Suprapubic skin (tissue), 3 donors: ENCODE data around the gene DNAH10.

ENCODE experiments used
- CTCF ChIP-seq, 2 donors: fragments of 200-600 bp in 1 of 2; fragments of 450-650 bp in 1 of 2; sonication (generic) in 1 of 2; IDR thresholded peaks; one replicate each; pipeline ENCODE4 v1.5.1; 2016 to 2019; ENCODE audit warnings: antibody characterized with exemption in 2 of 2, mild to moderate bottlenecking in 1 of 2, moderate library complexity in 1 of 2
- POLR2A ChIP-seq, 2 donors: fragments of 450-650 bp; IDR thresholded peaks; one replicate each; pipeline ENCODE4 v1.6.1; 2017; ENCODE audit warnings: antibody characterized with exemption in 2 of 2, mild to moderate bottlenecking in 2 of 2, moderate library complexity in 2 of 2

DNA sequence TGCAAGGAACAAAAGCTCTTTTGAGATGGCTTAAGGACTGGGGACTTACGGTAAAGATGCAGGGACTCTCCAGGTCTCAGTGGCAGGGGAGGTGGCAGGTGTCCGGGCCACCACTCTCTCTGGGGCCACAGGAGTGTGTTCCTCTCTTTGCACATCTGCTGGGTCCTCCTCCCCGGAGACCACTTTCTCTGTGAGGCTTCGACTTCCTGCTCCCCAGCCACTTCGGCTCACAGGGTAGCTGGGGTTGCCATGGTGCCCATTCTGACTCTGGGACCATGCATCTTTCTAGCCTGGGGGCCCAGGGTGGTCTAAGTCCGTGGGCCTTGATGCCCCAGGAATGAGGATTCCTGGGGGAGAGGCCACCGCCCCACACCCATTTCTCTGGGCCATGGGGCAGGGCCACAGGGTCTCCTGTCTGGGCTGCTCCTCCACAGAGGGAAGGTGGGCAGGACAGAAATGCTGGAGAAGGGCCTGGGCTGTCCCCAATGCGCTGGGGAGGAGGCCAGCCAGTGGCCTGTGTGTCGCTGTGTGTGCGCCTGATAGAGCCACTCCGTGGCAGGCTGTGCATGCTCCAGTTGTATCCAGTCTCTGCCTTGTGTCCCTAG, 172.0 kb downstream of the DNAH10 start:
- TF ChIP-seq CTCF (IDR thresholded peaks at IDR 0.05) (no peak), POLR2A (IDR thresholded peaks at IDR 0.05) (no peak)
